Hepatocyte (in vitro differentiated cells): ENCODE data around the gene PGPEP1.
"Not testable (repeated sequence)": the region's sequence is repeated elsewhere in the genome, so short reads cannot be mapped to it uniquely, and the experiment has no call there.

Experiments
- EZH2 ChIP-seq: fragments of 200-600 bp; sonication (generic); IDR thresholded peaks from 2 replicates; pipeline ENCODE4 v1.6.1; 2016; ENCODE audit warnings: antibody characterized with exemption, mild to moderate bottlenecking, borderline replicate concordance
- TF ChIP-seq, protein P1 (sequence below): fragments of 200-600 bp; sonication (generic); IDR thresholded peaks from 2 replicates; pipeline ENCODE4 v1.5.1; 2016; ENCODE audit warnings: antibody characterized with exemption, mild to moderate bottlenecking; ENCODE audit not compliant: poor library complexity

- TF ChIP-seq EZH2: not testable (repeated sequence)
- TF ChIP-seq, protein P1, sequence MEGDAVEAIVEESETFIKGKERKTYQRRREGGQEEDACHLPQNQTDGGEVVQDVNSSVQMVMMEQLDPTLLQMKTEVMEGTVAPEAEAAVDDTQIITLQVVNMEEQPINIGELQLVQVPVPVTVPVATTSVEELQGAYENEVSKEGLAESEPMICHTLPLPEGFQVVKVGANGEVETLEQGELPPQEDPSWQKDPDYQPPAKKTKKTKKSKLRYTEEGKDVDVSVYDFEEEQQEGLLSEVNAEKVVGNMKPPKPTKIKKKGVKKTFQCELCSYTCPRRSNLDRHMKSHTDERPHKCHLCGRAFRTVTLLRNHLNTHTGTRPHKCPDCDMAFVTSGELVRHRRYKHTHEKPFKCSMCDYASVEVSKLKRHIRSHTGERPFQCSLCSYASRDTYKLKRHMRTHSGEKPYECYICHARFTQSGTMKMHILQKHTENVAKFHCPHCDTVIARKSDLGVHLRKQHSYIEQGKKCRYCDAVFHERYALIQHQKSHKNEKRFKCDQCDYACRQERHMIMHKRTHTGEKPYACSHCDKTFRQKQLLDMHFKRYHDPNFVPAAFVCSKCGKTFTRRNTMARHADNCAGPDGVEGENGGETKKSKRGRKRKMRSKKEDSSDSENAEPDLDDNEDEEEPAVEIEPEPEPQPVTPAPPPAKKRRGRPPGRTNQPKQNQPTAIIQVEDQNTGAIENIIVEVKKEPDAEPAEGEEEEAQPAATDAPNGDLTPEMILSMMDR: not testable (repeated sequence)
Observed at GRCh38 chr19:18383622-18384021, 43.2 kb downstream of the PGPEP1 start.
